RWPE1 (cell line): ENCODE measurements around the gene ACP7.

ENCODE experiments used
- CTCF ChIA-PET: fragments of 350-600 bp; sonication (Branson Sonifier 250); formaldehyde crosslinking; extraction: SDS; loops from one replicate; lab custom pipeline; 2021; lab: Yijun Ruan, JAX
- POLR2A ChIA-PET: fragments of 400-600 bp; formaldehyde crosslinking; extraction: SDS; loops from one replicate; lab custom pipeline; 2020; ENCODE audit warnings: antibody characterized with exemption; ENCODE audit not compliant: low non-redundant PET; lab: Yijun Ruan, JAX
- DNase-seq: peaks from one replicate; pipeline ENCODE4 v3.0.0; 2012; ENCODE audit warnings: low spot score
- H3K27ac ChIP-seq: fragments of 450-650 bp; 2 replicates; pipeline ENCODE4 v1.5.1; 2017
- CTCF ChIP-seq: fragments of 450-650 bp; conservative IDR thresholded peaks from 2 replicates; pipeline ENCODE4 v1.5.1; 2017; ENCODE audit warnings: low read depth, mild to moderate bottlenecking

The ACP7 gene

GRCh38 chr19:39126312-39127187, 42.4 kb downstream of the ACP7 start:
- CTCF ChIA-PET = no interaction called here
- POLR2A ChIA-PET = interaction anchor here (0.6 kb wide), 1 partner anchor 41 kb away, joined by 5 read pairs; no protein-coding TSS in a partner anchor
- H3K27ac ChIP-seq = peak overlapping the region; percentile 85
- no peak for TF ChIP-seq CTCF
- DNase-seq = peak; percentile 47

- no peak for TF ChIP-seq CTCF
- H3K27ac ChIP-seq = peak overlapping the region; percentile 85
- DNase-seq = no peak
- POLR2A ChIA-PET = no interaction called here
- CTCF ChIA-PET = no interaction called here
Measured at GRCh38 chr19:39127812-39128515, 43.8 kb downstream of the ACP7 start.

- POLR2A ChIA-PET = no interaction called here
- DNase-seq = no peak
- no peak for TF ChIP-seq CTCF
- CTCF ChIA-PET = no interaction called here
- H3K27ac ChIP-seq = peak overlapping the region; percentile 85
Measured at GRCh38 chr19:39128516-39129079, 44.4 kb downstream of the ACP7 start.

GRCh38 chr19:39129116-39129515, 44.9 kb downstream of the ACP7 start:
- H3K27ac ChIP-seq = peak overlapping the region; percentile 85
- DNase-seq = no peak
- CTCF ChIA-PET = no interaction called here
- POLR2A ChIA-PET = no interaction called here
- no peak for TF ChIP-seq CTCF

GRCh38 chr19:39130337-39131254, 46.4 kb downstream of the ACP7 start:
- ChIA-PET POLR2A (no interaction called here), CTCF (no interaction called here)
- DNase-seq = no peak
- no peak for TF ChIP-seq CTCF
- peak overlapping the region; percentile 28 for H3K27ac ChIP-seq
